Activated T-helper 1 cell treated with anti-CD3 and anti-CD28 coated beads, Interleukin-2, amount 50 U/mL, for 16 hours (primary cell): ENCODE measurements around the gene LTF.
A peak's percentile ranks its signal among the peaks of the same experiment; 100 is the strongest.
"Not testable (repeated sequence)": the region's sequence is repeated elsewhere in the genome, so short reads cannot be mapped to it uniquely, and the experiment has no call there.

Experiments
- DNase-seq, 2 donors: peaks; one replicate each; pipeline ENCODE4 v3.0.0-alpha.2; 2020; ENCODE audit warnings: low read depth in 1 of 2, low spot score in 1 of 2

LTF gene

GRCh38 chr3:46416811-46417510 is 47.7 kb downstream of the LTF start:
- DNase-seq: no peak

GRCh38 chr3:46416125-46416810 is 48.4 kb downstream of the LTF start:
- no peak for DNase-seq

GRCh38 chr3:46414739-46415138 is 50.0 kb downstream of the LTF start:
- no peak for DNase-seq

- no peak for DNase-seq
Measured at GRCh38 chr3:46413951-46414350, 50.8 kb downstream of the LTF start.

- DNase-seq: no peak
Measured at GRCh38 chr3:46412786-46413298, 51.9 kb downstream of the LTF start.

GRCh38 chr3:46411271-46411670 is 53.4 kb downstream of the LTF start:
- no peak for DNase-seq

- no peak for DNase-seq
Measured at GRCh38 chr3:46410669-46411068, 54.0 kb downstream of the LTF start.

- no peak for DNase-seq
Measured at GRCh38 chr3:46409739-46410489, 54.8 kb downstream of the LTF start.

GRCh38 chr3:46408853-46409252 is 55.9 kb downstream of the LTF start:
- DNase-seq: no peak

- no peak for DNase-seq
Measured at GRCh38 chr3:46407970-46408369, 56.7 kb downstream of the LTF start.

- DNase-seq: peak in 1 of 2 donors; percentile 2
Measured at GRCh38 chr3:46406788-46407611, 57.7 kb downstream of the LTF start, which contains the start of the genes CCR5AS and CCRL2. Gene CCR5AS (minus strand): TSS chr3:46407066. Gene CCRL2 (plus strand): TSS chr3:46407259. CDS start chr3:46408080, 821 bp downstream.

GRCh38 chr3:46406443-46406787 is 58.3 kb downstream of the LTF start:
- DNase-seq: no peak

GRCh38 chr3:46405301-46406019 is 59.2 kb downstream of the LTF start:
- DNase-seq: no peak

- DNase-seq: not testable (repeated sequence)
Measured at GRCh38 chr3:46402902-46403301, 61.8 kb downstream of the LTF start.

- no peak for DNase-seq
Measured at GRCh38 chr3:46401579-46401978, 63.1 kb downstream of the LTF start.

- DNase-seq: no peak
Measured at GRCh38 chr3:46400846-46401245, 63.9 kb downstream of the LTF start.

- no peak for DNase-seq
Measured at GRCh38 chr3:46400000-46400734, 64.5 kb downstream of the LTF start.

GRCh38 chr3:46399557-46399956 is 65.1 kb downstream of the LTF start:
- no peak for DNase-seq

GRCh38 chr3:46399098-46399497 is 65.6 kb downstream of the LTF start:
- DNase-seq: no peak
